GM23338 (cell line): ENCODE data around the gene KRTAP4-6. TPM values are rescaled to one million over a fixed set of nuclear protein-coding genes. Genes with fewer than 3 reads are reported as not detected.
A peak's percentile ranks its signal among the peaks of the same experiment; 100 is the strongest.
"Not testable (repeated sequence)": the region's sequence is repeated elsewhere in the genome, so short reads cannot be mapped to it uniquely, and the experiment has no call there.

ENCODE experiments used
- ATAC-seq: fragments of 200-7000 bp; cut with Tn5 transposase; 3 replicates; pipeline ENCODE4 v1.9.1; 2020
- DNase-seq: peaks from one replicate; pipeline ENCODE4 v3.0.0-alpha.2; 2015; ENCODE audit warnings: low spot score
- H2AFZ ChIP-seq: fragments of 200-600 bp; sonication (generic); 2 replicates; pipeline ENCODE4 v1.8.0; 2016; ENCODE audit warnings: antibody characterized with exemption, mild to moderate bottlenecking, moderate library complexity
- H3F3A ChIP-seq: fragments of 200-600 bp; sonication (generic); replicated peaks from 2 replicates; pipeline ENCODE4 v1.8.0; 2017; ENCODE audit warnings: antibody characterized with exemption, mixed run types, low read depth
- H3K27ac ChIP-seq: fragments of 200-600 bp; sonication (generic); 2 replicates; pipeline ENCODE4 v1.6.1; 2016; ENCODE audit warnings: low read depth
- H3K27me3 ChIP-seq: fragments of 200-600 bp; sonication (generic); 2 replicates; pipeline ENCODE4 v1.8.0; 2016; ENCODE audit warnings: mild to moderate bottlenecking, mixed run types, moderate library complexity; ENCODE audit not compliant: insufficient read depth
- H3K36me3 ChIP-seq: fragments of 200-600 bp; sonication (generic); 2 replicates; pipeline ENCODE4 v1.8.0; 2016; ENCODE audit warnings: mild to moderate bottlenecking; ENCODE audit not compliant: insufficient read depth
- H3K4me1 ChIP-seq: fragments of 200-600 bp; sonication (generic); 2 replicates; pipeline ENCODE4 v1.8.0; 2016; ENCODE audit warnings: mild to moderate bottlenecking, moderate library complexity; ENCODE audit not compliant: insufficient read depth
- H3K4me2 ChIP-seq: fragments of 200-600 bp; sonication (generic); 2 replicates; pipeline ENCODE4 v1.7.1; 2017; ENCODE audit warnings: mixed run types
- H3K4me3 ChIP-seq: fragments of 200-600 bp; sonication (generic); 2 replicates; pipeline ENCODE4 v1.6.1; 2016; ENCODE audit warnings: mixed run types
- H3K79me2 ChIP-seq: fragments of 200-600 bp; sonication (generic); replicated peaks from 2 replicates; pipeline ENCODE4 v1.8.0; 2017; ENCODE audit warnings: mild to moderate bottlenecking; ENCODE audit not compliant: insufficient read depth
- H3K9me2 ChIP-seq: fragments of 200-600 bp; sonication (generic); 2 replicates; pipeline ENCODE4 v1.8.0; 2017; ENCODE audit not compliant: insufficient read depth
- H4K20me1 ChIP-seq: fragments of 200-600 bp; sonication (generic); replicated peaks from 2 replicates; pipeline ENCODE4 v1.8.0; 2017; ENCODE audit warnings: mild to moderate bottlenecking; ENCODE audit not compliant: insufficient read depth
- H3K27ac Mint-ChIP-seq: 2 replicates; pipeline ENCODE4 v1.8.0; 2020; ENCODE audit warnings: inconsistent platforms, mild to moderate bottlenecking, moderate library complexity, mixed read lengths
- H3K27me3 Mint-ChIP-seq: 3 replicates; pipeline ENCODE4 v1.8.0; 2022; ENCODE audit warnings: low read depth, mild to moderate bottlenecking, moderate library complexity, mixed read lengths, inconsistent platforms; ENCODE audit not compliant: insufficient read depth, poor library complexity
- H3K36me3 Mint-ChIP-seq: 3 replicates; pipeline ENCODE4 v1.8.0; 2021; ENCODE audit warnings: low read depth, mild to moderate bottlenecking, inconsistent platforms, moderate library complexity, mixed read lengths
- H3K4me1 Mint-ChIP-seq: 3 replicates; pipeline ENCODE4 v1.8.0; 2020; ENCODE audit warnings: mild to moderate bottlenecking, inconsistent platforms, mixed read lengths
- H3K4me3 Mint-ChIP-seq: 3 replicates; pipeline ENCODE4 v1.8.0; 2021; ENCODE audit warnings: moderate library complexity, mild to moderate bottlenecking, inconsistent platforms, mixed read lengths
- H3K9me3 Mint-ChIP-seq: 3 replicates; pipeline ENCODE4 v1.8.0; 2020; ENCODE audit warnings: moderate library complexity, mild to moderate bottlenecking, inconsistent platforms, mixed read lengths
- CREB1 ChIP-seq: fragments of 250-450 bp; sonication (Bioruptor Pico); IDR thresholded peaks from 2 replicates; pipeline ENCODE4 v1.5.0; 2020; ENCODE audit warnings: low read depth, mild to moderate bottlenecking, moderate library complexity
- CTCF ChIP-seq, 2 experiments: fragments of 200-600 bp in 1 of 2; sonication (generic) in 1 of 2; conservative IDR thresholded peaks; 2 replicates each; pipeline versions ENCODE4 v1.5.1 to v1.6.1; 2016 to 2017; ENCODE audit warnings: antibody characterized with exemption in 2 of 2, low read depth in 2 of 2, mild to moderate bottlenecking in 2 of 2, moderate library complexity in 1 of 2
- EZH2 ChIP-seq: fragments of 200-600 bp; sonication (generic); IDR thresholded peaks from one replicate; pipeline ENCODE4 v1.8.0; 2017; ENCODE audit warnings: antibody characterized with exemption, mild to moderate bottlenecking, low read depth; ENCODE audit not compliant: unreplicated experiment
- polyA plus RNA-seq: library from polyadenylated mRNA; unstranded; fragments of >200 nt; fragmentation: Nextera tagmentation; extraction: Ambion mirVana; gene quantifications from 2 replicates; pipeline ENCODE4 v1.2.1, GENCODE V29; 2016
- total RNA-seq: library from RNA; depleted of rRNA; stranded (reverse); fragments of >200 nt; shearing (Covaris generic); gene quantifications from 2 replicates; pipeline ENCODE4 v1.2.3, GENCODE V29; 2014

The KRTAP4-6 gene
- total and polyA plus RNA-seq, 2 experiments from 2014 or later: not detected

DNA sequence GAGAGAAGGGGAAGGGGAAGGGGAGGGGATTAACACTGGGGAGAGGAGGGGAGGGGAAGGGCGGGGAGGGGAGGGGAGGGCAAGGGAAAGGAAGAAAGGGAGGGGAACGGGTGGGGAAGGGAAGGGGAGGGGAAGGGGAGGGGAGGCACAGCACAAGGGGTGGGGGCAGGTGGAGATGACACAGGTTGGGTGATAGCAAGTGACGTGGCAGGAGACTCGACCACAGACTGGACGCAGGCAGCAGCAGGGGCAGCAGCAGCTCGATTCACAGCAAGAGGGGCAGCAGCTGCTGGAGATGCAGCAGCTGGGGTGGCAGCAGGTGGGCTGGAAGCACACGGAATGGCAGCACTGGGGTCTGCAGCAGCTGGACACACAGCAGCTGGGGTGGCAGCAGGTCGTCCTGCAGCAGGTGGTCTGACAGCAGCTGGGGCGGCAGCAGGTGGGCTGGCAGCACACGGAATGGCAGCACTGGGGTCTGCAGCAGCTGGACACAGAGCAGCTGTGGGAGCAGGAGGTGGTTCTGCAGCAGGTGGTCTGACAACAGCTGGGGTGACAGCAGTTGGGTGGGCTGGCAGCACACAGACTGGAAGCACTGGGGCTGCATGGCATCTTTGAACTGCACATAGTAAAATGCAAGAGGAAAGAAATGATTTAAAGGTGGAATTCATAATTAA, 38.6 kb downstream of the KRTAP4-6 start, which contains the start of gene KRTAP4-16:
Gene KRTAP4-16 (minus strand): TSS at position 624 of the 674 bp plus-strand sequence. CDS start 0 bp downstream, at position 624.
- H4K20me1 ChIP-seq: no peaks in the 10 kb centered on the region
- H3K9me3 Mint-ChIP-seq: no peaks in the 10 kb centered on the region; the same call in 1 of the 3 replicates
- H3K27ac ChIP-seq: no peak within 1 kb of the TSS
- peaks cover 4% of the 10 kb centered on the region for H3K27me3 Mint-ChIP-seq
- no peak within 1 kb of the TSS for H3K4me2 ChIP-seq
- peaks cover 34% of the 10 kb centered on the region for H3K4me1 Mint-ChIP-seq
- H3K4me1 ChIP-seq: peaks cover 14% of the 10 kb centered on the region
- H3K4me3 ChIP-seq: no peak within 1 kb of the TSS
- no peaks in the 10 kb centered on the region for H3F3A ChIP-seq
- no peak for TF ChIP-seq CTCF (conservative IDR thresholded peaks at IDR 0.05; ENCODE audit: low read depth in 2 of 2)
- ATAC-seq: no peak
- H3K36me3 Mint-ChIP-seq: no peaks in the 10 kb centered on the region
- H2AFZ ChIP-seq: no peak within 1 kb of the TSS
- H3K9me2 ChIP-seq: no peaks in the 10 kb centered on the region
- H3K27ac Mint-ChIP-seq: no peak within 1 kb of the TSS
- peak; percentile 3 for DNase-seq
- H3K36me3 ChIP-seq: no peaks in the 10 kb centered on the region
- no peaks in the 10 kb centered on the region for H3K27me3 ChIP-seq
- no peaks in the 10 kb centered on the region for H3K79me2 ChIP-seq
- H3K4me3 Mint-ChIP-seq: no peak within 1 kb of the TSS

GRCh38 chr17:41099682-41100480, 40.5 kb downstream of the KRTAP4-6 start:
- not testable (repeated sequence) for DNase-seq, H3K79me2 ChIP-seq, H2AFZ ChIP-seq, H3K27ac ChIP-seq, H3K36me3 ChIP-seq, H3K4me3 Mint-ChIP-seq, H3K4me3 ChIP-seq, H3F3A ChIP-seq, H3K9me3 Mint-ChIP-seq, H3K27me3 Mint-ChIP-seq, H3K4me2 ChIP-seq, H4K20me1 ChIP-seq, H3K27ac Mint-ChIP-seq, ATAC-seq, H3K36me3 Mint-ChIP-seq, H3K9me2 ChIP-seq, H3K4me1 ChIP-seq, H3K27me3 ChIP-seq
- peaks cover 32% of the 10 kb centered on the region for H3K4me1 Mint-ChIP-seq

DNA sequence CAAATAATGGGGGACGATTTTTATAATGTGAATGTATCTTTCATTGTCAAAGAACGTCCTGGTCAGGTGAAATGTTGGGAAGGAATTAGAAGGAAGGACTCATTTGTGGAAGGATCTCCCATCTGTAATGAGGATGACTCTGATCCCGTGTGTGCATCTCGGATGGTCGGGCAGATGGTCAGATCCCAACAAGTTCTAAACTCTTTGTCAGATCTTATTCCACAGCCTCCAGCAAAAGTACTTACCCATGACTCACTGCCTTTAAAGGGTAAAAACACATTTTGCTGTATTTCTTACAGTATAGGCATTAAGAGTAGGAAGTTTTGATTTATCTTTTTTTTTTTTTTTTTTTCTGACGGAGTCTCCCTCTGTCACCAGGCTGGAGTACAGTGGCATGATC, 41.9 kb downstream of the KRTAP4-6 start:
- H3K27ac ChIP-seq: no peak overlapping the region
- Mint-ChIP-seq H3K27me3 (peaks cover 2% of the 10 kb centered on the region), H3K27ac (no peak overlapping the region), H3K4me3 (no peak overlapping the region), H3K36me3 (peaks cover 11% of the 10 kb centered on the region; the same call in 2 of the 3 replicates), H3K4me1 (peaks cover 32% of the 10 kb centered on the region), H3K9me3 (peaks cover 11% of the 10 kb centered on the region; the same call in 2 of the 3 replicates)
- no peak overlapping the region for H2AFZ ChIP-seq
- H3K79me2 ChIP-seq: no peaks in the 10 kb centered on the region
- no peaks in the 10 kb centered on the region for H3K27me3 ChIP-seq
- H3K4me1 ChIP-seq: peaks cover 7% of the 10 kb centered on the region
- H3F3A ChIP-seq: no peaks in the 10 kb centered on the region
- ATAC-seq (no peak), DNase-seq (no peak)
- no peak overlapping the region for H3K4me3 ChIP-seq
- H3K36me3 ChIP-seq: no peaks in the 10 kb centered on the region
- no peak overlapping the region for H3K4me2 ChIP-seq
- H4K20me1 ChIP-seq: no peaks in the 10 kb centered on the region
- H3K9me2 ChIP-seq: no peaks in the 10 kb centered on the region
- TF ChIP-seq CTCF (conservative IDR thresholded peaks at IDR 0.05; ENCODE audit: low read depth in 2 of 2) (no peak), EZH2 (no peak), CREB1 (CRISPR knock-in tag) (no peak)
